ENCODE data around the gene MAGI2.

The MAGI2 gene

DNA sequence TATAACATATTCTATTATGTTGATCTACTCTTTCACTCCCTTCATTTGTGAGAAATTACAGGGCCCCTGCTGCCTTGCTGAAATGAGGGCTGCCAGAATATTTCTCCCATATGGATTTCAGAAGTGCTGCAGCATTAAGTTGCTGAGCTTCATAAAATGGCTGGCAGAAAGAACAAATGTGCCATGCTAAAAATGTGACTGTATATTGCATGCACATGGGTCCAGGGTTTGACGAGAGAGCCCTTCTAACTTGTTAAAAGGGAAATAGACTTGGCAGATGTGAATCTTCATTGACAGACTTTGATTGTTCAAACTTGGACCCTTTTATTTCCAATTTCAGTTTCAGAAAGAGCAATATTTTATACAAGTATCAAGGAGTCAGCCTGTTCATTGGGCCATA is 1186.3 kb downstream of the MAGI2 start:
- TF ChIP-seq, protein P1, sequence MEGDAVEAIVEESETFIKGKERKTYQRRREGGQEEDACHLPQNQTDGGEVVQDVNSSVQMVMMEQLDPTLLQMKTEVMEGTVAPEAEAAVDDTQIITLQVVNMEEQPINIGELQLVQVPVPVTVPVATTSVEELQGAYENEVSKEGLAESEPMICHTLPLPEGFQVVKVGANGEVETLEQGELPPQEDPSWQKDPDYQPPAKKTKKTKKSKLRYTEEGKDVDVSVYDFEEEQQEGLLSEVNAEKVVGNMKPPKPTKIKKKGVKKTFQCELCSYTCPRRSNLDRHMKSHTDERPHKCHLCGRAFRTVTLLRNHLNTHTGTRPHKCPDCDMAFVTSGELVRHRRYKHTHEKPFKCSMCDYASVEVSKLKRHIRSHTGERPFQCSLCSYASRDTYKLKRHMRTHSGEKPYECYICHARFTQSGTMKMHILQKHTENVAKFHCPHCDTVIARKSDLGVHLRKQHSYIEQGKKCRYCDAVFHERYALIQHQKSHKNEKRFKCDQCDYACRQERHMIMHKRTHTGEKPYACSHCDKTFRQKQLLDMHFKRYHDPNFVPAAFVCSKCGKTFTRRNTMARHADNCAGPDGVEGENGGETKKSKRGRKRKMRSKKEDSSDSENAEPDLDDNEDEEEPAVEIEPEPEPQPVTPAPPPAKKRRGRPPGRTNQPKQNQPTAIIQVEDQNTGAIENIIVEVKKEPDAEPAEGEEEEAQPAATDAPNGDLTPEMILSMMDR (IDR thresholded peaks at IDR 0.05; ENCODE audit: low read depth, low read length): no peak

DNA sequence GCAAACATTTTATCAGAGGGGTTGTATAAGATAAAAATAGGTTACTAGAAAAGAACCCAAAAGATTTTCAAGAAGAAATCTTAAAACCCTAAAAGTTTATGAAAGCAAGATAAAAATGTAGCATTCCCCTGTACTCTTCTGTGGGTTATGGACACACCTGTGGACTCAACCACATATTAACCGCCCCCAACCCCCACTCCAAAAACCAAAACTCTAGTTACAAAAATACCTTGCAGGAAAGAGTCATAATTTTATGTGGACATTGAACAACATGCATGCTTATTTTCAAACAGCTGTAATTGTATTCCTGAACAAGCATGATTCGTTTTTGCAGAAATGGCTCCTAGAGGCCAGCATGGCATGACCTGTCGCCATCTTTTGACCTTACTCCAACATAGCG is 1188.0 kb downstream of the MAGI2 start:
- DNase-seq (ENCODE audit: extremely low read depth, low read depth): no peak
- TF ChIP-seq, protein P1 (IDR thresholded peaks at IDR 0.05; ENCODE audit: low read depth, low read length): no peak

More for the DNA sequence above, 1186.3 kb downstream of the MAGI2 start:
- no peak for DNase-seq (ENCODE audit: extremely low read depth, low read depth)

DNA sequence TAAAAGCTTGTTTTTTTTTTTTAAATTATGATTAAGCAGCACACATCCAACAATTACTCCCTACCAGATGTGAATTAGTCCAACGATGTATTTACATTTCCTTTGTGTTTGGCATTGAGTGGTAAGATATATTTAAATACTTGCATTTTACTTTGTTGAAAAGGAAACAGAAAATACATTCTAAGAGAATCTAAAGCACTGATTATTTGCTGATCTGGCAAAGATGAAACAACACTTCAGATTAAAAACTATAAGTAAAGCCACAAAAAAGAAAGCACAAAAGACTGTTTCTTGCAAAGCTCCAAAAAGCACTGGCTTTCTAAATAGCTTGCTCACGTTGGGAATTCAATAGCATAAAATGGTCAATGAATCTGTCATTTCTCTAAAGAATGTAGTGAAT is 1188.4 kb downstream of the MAGI2 start:
- TF ChIP-seq, protein P1 (IDR thresholded peaks at IDR 0.05; ENCODE audit: low read depth, low read length): no peak
- DNase-seq (ENCODE audit: extremely low read depth, low read depth): no peak

DNA sequence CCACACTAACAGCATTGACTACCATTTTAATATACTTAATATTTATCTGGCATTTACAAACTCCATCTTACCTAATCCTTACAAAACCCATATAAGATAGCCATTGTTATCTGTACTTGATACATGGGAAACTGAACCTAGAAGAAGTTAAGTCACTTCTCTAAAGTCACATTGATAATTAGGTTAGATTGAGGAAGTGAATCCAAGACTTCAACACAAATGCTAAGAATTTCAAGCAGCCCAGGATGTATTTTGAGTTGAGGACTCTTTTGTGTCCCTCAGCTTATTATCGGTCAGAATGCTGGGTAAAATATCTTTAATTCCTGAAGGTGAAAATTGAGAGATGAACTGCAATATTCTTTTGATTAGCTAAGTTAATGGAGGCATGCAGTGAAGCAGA is 1189.4 kb downstream of the MAGI2 start:
- TF ChIP-seq, protein P1 (IDR thresholded peaks at IDR 0.05; ENCODE audit: low read depth, low read length): no peak
- no peak for DNase-seq (ENCODE audit: extremely low read depth, low read depth)

DNA sequence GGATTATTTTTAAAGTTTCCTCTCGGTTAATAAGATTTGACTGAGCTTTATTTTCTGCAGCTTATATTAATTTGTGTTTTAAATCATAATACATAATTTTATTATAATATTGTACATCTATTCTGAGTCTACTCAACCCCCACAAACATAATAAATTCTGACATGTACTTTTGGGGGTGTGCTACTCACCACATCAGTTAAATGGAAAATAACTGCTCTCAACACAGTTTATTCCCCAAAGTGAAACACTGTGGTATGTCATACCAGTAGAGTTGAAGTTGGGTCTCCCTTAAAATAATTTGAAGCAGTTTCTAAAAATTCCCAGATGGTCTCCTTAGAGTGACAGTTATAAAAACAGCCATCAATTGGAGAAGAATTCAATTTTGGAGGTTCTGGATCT is 1191.7 kb downstream of the MAGI2 start:
- TF ChIP-seq, protein P1 (IDR thresholded peaks at IDR 0.05; ENCODE audit: low read depth, low read length): no peak
- no peak for DNase-seq (ENCODE audit: extremely low read depth, low read depth)

DNA sequence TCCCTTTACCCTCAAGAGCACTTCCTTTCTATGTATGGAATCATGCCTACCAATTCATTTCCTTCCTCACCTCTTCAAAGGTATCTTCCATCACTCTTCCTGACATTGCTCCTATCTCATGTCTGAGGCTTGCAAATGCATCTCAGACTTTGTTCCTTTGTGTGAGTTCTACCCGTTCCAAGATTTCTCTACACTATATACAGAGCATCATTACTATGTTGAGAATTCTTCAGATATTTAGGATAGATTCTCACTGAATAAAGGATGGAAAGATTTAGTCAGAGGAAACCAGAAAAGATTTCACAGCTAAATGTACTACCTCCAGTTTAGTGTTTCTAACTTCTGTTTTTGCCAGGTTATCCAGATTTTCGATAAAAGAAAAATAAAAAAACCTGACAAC is 1192.2 kb downstream of the MAGI2 start:
- DNase-seq (ENCODE audit: extremely low read depth, low read depth): no peak
- TF ChIP-seq, protein P1 (IDR thresholded peaks at IDR 0.05; ENCODE audit: low read depth, low read length): no peak

DNA sequence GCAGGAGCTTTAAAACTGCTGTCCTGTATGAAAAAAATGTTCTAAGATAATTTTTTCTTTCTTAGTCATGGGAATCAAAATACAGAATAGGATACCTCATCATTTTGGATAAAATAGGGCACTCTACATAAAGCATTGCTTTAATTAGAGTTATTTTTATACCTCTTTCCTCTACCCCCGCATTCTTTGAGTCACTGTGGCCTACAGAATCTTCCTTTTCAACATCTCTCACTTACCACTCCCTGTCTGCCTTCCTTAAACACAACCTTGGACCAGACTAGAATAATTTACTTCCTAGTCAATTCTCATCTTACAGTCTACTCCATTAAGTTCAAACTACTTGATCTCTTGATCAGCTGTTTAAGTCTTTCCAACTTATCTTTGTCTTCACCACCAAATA is 1192.6 kb downstream of the MAGI2 start:
- TF ChIP-seq, protein P1 (IDR thresholded peaks at IDR 0.05; ENCODE audit: low read depth, low read length): no peak
- no peak for DNase-seq (ENCODE audit: extremely low read depth, low read depth)

Measured in AG09319 (cell line).